Kidney (tissue), 14 donors: ENCODE results near the gene PRR16. TPM values are rescaled to one million over a fixed set of nuclear protein-coding genes. Genes with fewer than 3 reads are reported as not detected.

Source experiments
- DNase-seq, 5 donors: peaks; one replicate each; pipeline ENCODE4 v3.0.0-alpha.2; 2013 to 2020
- FAIRE-seq: peaks from 2 replicates; lab custom pipeline; 2012; peaks lifted over from hg19 to GRCh38; lab: Jason Lieb, UNC
- H3K27ac ChIP-seq, 2 donors: one replicate each; pipeline ENCODE4 v1.7.0; 2013; ENCODE audit warnings: low read depth in 2 of 2, low read length in 2 of 2, inconsistent platforms in 1 of 2
- H3K27me3 ChIP-seq: one replicate; pipeline ENCODE4 v1.7.1; 2013; ENCODE audit warnings: low read length, inconsistent platforms; ENCODE audit not compliant: control insufficient read depth, insufficient read depth
- H3K36me3 ChIP-seq, 3 donors: one replicate each; pipeline versions ENCODE4 v1.7.0 to v1.7.1; 2013; ENCODE audit warnings: low read length in 3 of 3, control low read depth in 1 of 3, inconsistent platforms in 1 of 3; ENCODE audit not compliant: insufficient read depth in 3 of 3, control insufficient read depth in 2 of 3
- H3K4me1 ChIP-seq, 3 donors: one replicate each; pipeline versions ENCODE4 v1.7.0 to v1.7.1; 2013; ENCODE audit warnings: low read length in 3 of 3, inconsistent platforms in 1 of 3, low read depth in 1 of 3; ENCODE audit not compliant: control insufficient read depth in 2 of 3, insufficient read depth in 2 of 3
- H3K4me3 ChIP-seq, 3 donors: one replicate each; pipeline versions ENCODE4 v1.7.0 to v1.8.1; 2013; ENCODE audit warnings: low read length in 3 of 3, control low read depth in 1 of 3, inconsistent platforms in 1 of 3
- H3K9ac ChIP-seq, 3 donors: one replicate each; pipeline versions ENCODE4 v1.7.0 to v1.7.1; 2013; ENCODE audit warnings: low read length in 3 of 3, control low read depth in 1 of 3, inconsistent platforms in 1 of 3
- H3K9me3 ChIP-seq, 3 donors: one replicate each; pipeline versions ENCODE4 v1.7.0 to v1.7.1; 2013; ENCODE audit warnings: low read length in 3 of 3, control low read depth in 1 of 3, inconsistent platforms in 1 of 3; ENCODE audit not compliant: control insufficient read depth in 2 of 3, insufficient read depth in 1 of 3
- CTCF ChIP-seq: IDR thresholded peaks from 3 replicates; pipeline ENCODE4 v1.5.1; 2012; ENCODE audit warnings: mild to moderate bottlenecking, moderate library complexity, borderline replicate concordance; ENCODE audit not compliant: insufficient read depth; ENCODE audit errors: extremely low read depth
- intact Hi-C: fragments of 100-400 bp; cut with DNase I; formaldehyde crosslinking; loops from one replicate; pipeline ENCODE4 v1.11.1; 2022
- polyA plus RNA-seq: library from polyadenylated mRNA; stranded (reverse); fragments of 350-450 nt; fragmentation: Illumina TruSeq; extraction: RNeasy Lipid Tissue Mini Kit (QIAGEN cat#74804); gene quantifications from one replicate; pipeline ENCODE4 v1.2.3, GENCODE V29; 2014; ENCODE audit warnings: low read depth, low replicate concordance; ENCODE audit not compliant: insufficient read depth
- total RNA-seq: library from RNA; stranded (reverse); fragmentation: NEBNext Ultra II Directional; extraction: Animal tissue kit (Norgen Biotek cat#: 25700); gene quantifications from one replicate; pipeline ENCODE4 v1.2.1, GENCODE V29; 2021
- donor health status: control.
- donor health status: control.
- donor health status: control.
- donor health status: control.
- donor health status: control.
- donor health status: DM: yes; HTN: yes; CAD: no.
- donor health status: Normal renal cell carcinoma (clear cell type).

Gene PRR16
- total and polyA plus RNA-seq, 2 donors from 2014 or later = 2.4 to 3.6 TPM

GRCh38 chr5:120632430-120632829 is 168.3 kb downstream of the PRR16 start:
- no peak for TF ChIP-seq CTCF
- Histone ChIP-seq H3K4me1 (no peaks in the 10 kb centered on the region), H3K36me3 (no peaks in the 10 kb centered on the region), H3K9me3 (no peaks in the 10 kb centered on the region), H3K9ac (no peak overlapping the region), H3K4me3 (no peak overlapping the region), H3K27ac (no peak overlapping the region), H3K27me3 (no peaks in the 10 kb centered on the region)
- intact Hi-C loops = no loop called here
- FAIRE-seq = no peak
- no peak for DNase-seq

- no peak for DNase-seq
- no peak overlapping the region for H3K27ac ChIP-seq
- no peaks in the 10 kb centered on the region for H3K27me3 ChIP-seq
- H3K9ac ChIP-seq = no peak overlapping the region
- TF ChIP-seq CTCF = no peak
- no peak overlapping the region for H3K4me3 ChIP-seq
- intact Hi-C loops = no loop called here
- no peak for FAIRE-seq
- no peaks in the 10 kb centered on the region for H3K4me1 ChIP-seq
- no peaks in the 10 kb centered on the region for H3K36me3 ChIP-seq
- no peaks in the 10 kb centered on the region for H3K9me3 ChIP-seq
Observed at GRCh38 chr5:120638449-120638848, 174.3 kb downstream of the PRR16 start.

GRCh38 chr5:120640778-120641177 is 176.7 kb downstream of the PRR16 start:
- no peaks in the 10 kb centered on the region for H3K9me3 ChIP-seq
- H3K9ac ChIP-seq = no peak overlapping the region
- no peak overlapping the region for H3K27ac ChIP-seq
- no peak for TF ChIP-seq CTCF
- no peak for DNase-seq
- intact Hi-C loops = no loop called here
- H3K4me1 ChIP-seq = no peaks in the 10 kb centered on the region
- no peaks in the 10 kb centered on the region for H3K36me3 ChIP-seq
- FAIRE-seq = no peak
- no peak overlapping the region for H3K4me3 ChIP-seq
- H3K27me3 ChIP-seq = no peaks in the 10 kb centered on the region

GRCh38 chr5:120644516-120644915 is 180.4 kb downstream of the PRR16 start:
- no peak for TF ChIP-seq CTCF
- intact Hi-C loops = no loop called here
- no peak for FAIRE-seq

More at GRCh38 chr5:120644516-120644915, 180.4 kb downstream of the PRR16 start:
- no peak overlapping the region for H3K4me3 ChIP-seq
- no peaks in the 10 kb centered on the region for H3K9me3 ChIP-seq
- no peak overlapping the region for H3K9ac ChIP-seq
- DNase-seq = no peak
- no peaks in the 10 kb centered on the region for H3K4me1 ChIP-seq
- H3K36me3 ChIP-seq = no peaks in the 10 kb centered on the region
- no peaks in the 10 kb centered on the region for H3K27me3 ChIP-seq
- H3K27ac ChIP-seq = no peak overlapping the region
